NB4 (cell line): ENCODE measurements around the gene OTOF.

Source experiments
- MAX ChIP-seq: IDR thresholded peaks from 2 replicates; pipeline ENCODE4 v1.6.1; 2011; ENCODE audit warnings: low read depth, low read length
- MYC ChIP-seq: IDR thresholded peaks from 2 replicates; pipeline ENCODE4 v1.6.1; 2011; ENCODE audit warnings: low read depth, low read length
- POLR2A ChIP-seq: IDR thresholded peaks from 2 replicates; pipeline ENCODE4 v1.6.1; 2011; ENCODE audit warnings: mild to moderate bottlenecking; ENCODE audit not compliant: insufficient read length; ENCODE audit errors: extremely low read depth
- TF ChIP-seq, protein P1 (sequence below): IDR thresholded peaks from one replicate; pipeline ENCODE4 v1.5.1; 2012; ENCODE audit warnings: low read depth, low read length

GRCh38 chr2:26429779-26430578 lies 47.9 kb downstream of the OTOF start:
- no peak for TF ChIP-seq POLR2A
- TF ChIP-seq, protein P1, sequence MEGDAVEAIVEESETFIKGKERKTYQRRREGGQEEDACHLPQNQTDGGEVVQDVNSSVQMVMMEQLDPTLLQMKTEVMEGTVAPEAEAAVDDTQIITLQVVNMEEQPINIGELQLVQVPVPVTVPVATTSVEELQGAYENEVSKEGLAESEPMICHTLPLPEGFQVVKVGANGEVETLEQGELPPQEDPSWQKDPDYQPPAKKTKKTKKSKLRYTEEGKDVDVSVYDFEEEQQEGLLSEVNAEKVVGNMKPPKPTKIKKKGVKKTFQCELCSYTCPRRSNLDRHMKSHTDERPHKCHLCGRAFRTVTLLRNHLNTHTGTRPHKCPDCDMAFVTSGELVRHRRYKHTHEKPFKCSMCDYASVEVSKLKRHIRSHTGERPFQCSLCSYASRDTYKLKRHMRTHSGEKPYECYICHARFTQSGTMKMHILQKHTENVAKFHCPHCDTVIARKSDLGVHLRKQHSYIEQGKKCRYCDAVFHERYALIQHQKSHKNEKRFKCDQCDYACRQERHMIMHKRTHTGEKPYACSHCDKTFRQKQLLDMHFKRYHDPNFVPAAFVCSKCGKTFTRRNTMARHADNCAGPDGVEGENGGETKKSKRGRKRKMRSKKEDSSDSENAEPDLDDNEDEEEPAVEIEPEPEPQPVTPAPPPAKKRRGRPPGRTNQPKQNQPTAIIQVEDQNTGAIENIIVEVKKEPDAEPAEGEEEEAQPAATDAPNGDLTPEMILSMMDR, result no peak
- no peak for TF ChIP-seq MAX
- TF ChIP-seq MYC, result no peak
